GM23338 (cell line): Measurements from ENCODE around the gene COL25A1. TPM values are rescaled to one million over a fixed set of nuclear protein-coding genes. Genes with fewer than 3 reads are reported as not detected.

Experiments used
- ATAC-seq: fragments of 200-7000 bp; cut with Tn5 transposase; 3 replicates; pipeline ENCODE4 v1.9.1; 2020
- DNase-seq: peaks from one replicate; pipeline ENCODE4 v3.0.0-alpha.2; 2015; ENCODE audit warnings: low spot score
- H2AFZ ChIP-seq: fragments of 200-600 bp; sonication (generic); 2 replicates; pipeline ENCODE4 v1.8.0; 2016; ENCODE audit warnings: antibody characterized with exemption, mild to moderate bottlenecking, moderate library complexity
- H3F3A ChIP-seq: fragments of 200-600 bp; sonication (generic); replicated peaks from 2 replicates; pipeline ENCODE4 v1.8.0; 2017; ENCODE audit warnings: antibody characterized with exemption, mixed run types, low read depth
- H3K27ac ChIP-seq: fragments of 200-600 bp; sonication (generic); 2 replicates; pipeline ENCODE4 v1.6.1; 2016; ENCODE audit warnings: low read depth
- H3K27me3 ChIP-seq: fragments of 200-600 bp; sonication (generic); 2 replicates; pipeline ENCODE4 v1.8.0; 2016; ENCODE audit warnings: mild to moderate bottlenecking, mixed run types, moderate library complexity; ENCODE audit not compliant: insufficient read depth
- H3K36me3 ChIP-seq: fragments of 200-600 bp; sonication (generic); 2 replicates; pipeline ENCODE4 v1.8.0; 2016; ENCODE audit warnings: mild to moderate bottlenecking; ENCODE audit not compliant: insufficient read depth
- H3K4me1 ChIP-seq: fragments of 200-600 bp; sonication (generic); 2 replicates; pipeline ENCODE4 v1.8.0; 2016; ENCODE audit warnings: mild to moderate bottlenecking, moderate library complexity; ENCODE audit not compliant: insufficient read depth
- H3K4me2 ChIP-seq: fragments of 200-600 bp; sonication (generic); 2 replicates; pipeline ENCODE4 v1.7.1; 2017; ENCODE audit warnings: mixed run types
- H3K4me3 ChIP-seq: fragments of 200-600 bp; sonication (generic); 2 replicates; pipeline ENCODE4 v1.6.1; 2016; ENCODE audit warnings: mixed run types
- H3K79me2 ChIP-seq: fragments of 200-600 bp; sonication (generic); replicated peaks from 2 replicates; pipeline ENCODE4 v1.8.0; 2017; ENCODE audit warnings: mild to moderate bottlenecking; ENCODE audit not compliant: insufficient read depth
- H3K9me2 ChIP-seq: fragments of 200-600 bp; sonication (generic); 2 replicates; pipeline ENCODE4 v1.8.0; 2017; ENCODE audit not compliant: insufficient read depth
- H4K20me1 ChIP-seq: fragments of 200-600 bp; sonication (generic); replicated peaks from 2 replicates; pipeline ENCODE4 v1.8.0; 2017; ENCODE audit warnings: mild to moderate bottlenecking; ENCODE audit not compliant: insufficient read depth
- H3K27ac Mint-ChIP-seq: 2 replicates; pipeline ENCODE4 v1.8.0; 2020; ENCODE audit warnings: inconsistent platforms, mild to moderate bottlenecking, moderate library complexity, mixed read lengths
- H3K27me3 Mint-ChIP-seq: 3 replicates; pipeline ENCODE4 v1.8.0; 2022; ENCODE audit warnings: low read depth, mild to moderate bottlenecking, moderate library complexity, mixed read lengths, inconsistent platforms; ENCODE audit not compliant: insufficient read depth, poor library complexity
- H3K36me3 Mint-ChIP-seq: 3 replicates; pipeline ENCODE4 v1.8.0; 2021; ENCODE audit warnings: low read depth, mild to moderate bottlenecking, inconsistent platforms, moderate library complexity, mixed read lengths
- H3K4me1 Mint-ChIP-seq: 3 replicates; pipeline ENCODE4 v1.8.0; 2020; ENCODE audit warnings: mild to moderate bottlenecking, inconsistent platforms, mixed read lengths
- H3K4me3 Mint-ChIP-seq: 3 replicates; pipeline ENCODE4 v1.8.0; 2021; ENCODE audit warnings: moderate library complexity, mild to moderate bottlenecking, inconsistent platforms, mixed read lengths
- H3K9me3 Mint-ChIP-seq: 3 replicates; pipeline ENCODE4 v1.8.0; 2020; ENCODE audit warnings: moderate library complexity, mild to moderate bottlenecking, inconsistent platforms, mixed read lengths
- CREB1 ChIP-seq: fragments of 250-450 bp; sonication (Bioruptor Pico); IDR thresholded peaks from 2 replicates; pipeline ENCODE4 v1.5.0; 2020; ENCODE audit warnings: low read depth, mild to moderate bottlenecking, moderate library complexity
- CTCF ChIP-seq, 2 experiments: fragments of 200-600 bp in 1 of 2; sonication (generic) in 1 of 2; conservative IDR thresholded peaks; 2 replicates each; pipeline versions ENCODE4 v1.5.1 to v1.6.1; 2016 to 2017; ENCODE audit warnings: antibody characterized with exemption in 2 of 2, low read depth in 2 of 2, mild to moderate bottlenecking in 2 of 2, moderate library complexity in 1 of 2
- ETS1 ChIP-seq: IDR thresholded peaks from 2 replicates; pipeline ENCODE4 v1.6.1; 2016; ENCODE audit warnings: antibody characterized with exemption
- EZH2 ChIP-seq: fragments of 200-600 bp; sonication (generic); IDR thresholded peaks from one replicate; pipeline ENCODE4 v1.8.0; 2017; ENCODE audit warnings: antibody characterized with exemption, mild to moderate bottlenecking, low read depth; ENCODE audit not compliant: unreplicated experiment
- EZH2phosphoT487 ChIP-seq: fragments of 200-600 bp; sonication (generic); IDR thresholded peaks from one replicate; pipeline ENCODE4 v1.8.1; 2018; ENCODE audit warnings: antibody characterized with exemption; ENCODE audit not compliant: unreplicated experiment
- JUNB ChIP-seq: IDR thresholded peaks from one replicate; pipeline ENCODE4 v1.6.1; 2016; ENCODE audit warnings: antibody characterized with exemption; ENCODE audit not compliant: unreplicated experiment
- NANOG ChIP-seq: IDR thresholded peaks from 2 replicates; pipeline ENCODE4 v1.6.1; 2016; ENCODE audit warnings: antibody characterized with exemption, borderline replicate concordance
- POLR2AphosphoS5 ChIP-seq: IDR thresholded peaks from 2 replicates; pipeline ENCODE4 v1.6.1; 2016; ENCODE audit warnings: antibody characterized with exemption, low read depth
- REST ChIP-seq: IDR thresholded peaks from one replicate; pipeline ENCODE4 v1.6.1; 2018; ENCODE audit warnings: antibody characterized with exemption; ENCODE audit not compliant: unreplicated experiment
- STAT1 ChIP-seq: IDR thresholded peaks from one replicate; pipeline ENCODE4 v1.6.1; 2016; ENCODE audit warnings: antibody characterized with exemption; ENCODE audit not compliant: unreplicated experiment
- ZNF114 ChIP-seq: fragments of 250-450 bp; sonication (Bioruptor Pico); IDR thresholded peaks from 2 replicates; pipeline ENCODE4 v1.5.0; 2020; ENCODE audit warnings: mild to moderate bottlenecking, moderate library complexity
- ZNF331 ChIP-seq: fragments of 250-450 bp; sonication (Bioruptor Pico); IDR thresholded peaks from 2 replicates; pipeline ENCODE4 v1.5.0; 2020; ENCODE audit warnings: low read depth, mild to moderate bottlenecking, moderate library complexity
- ZNF462 ChIP-seq: fragments of 250-450 bp; sonication (Bioruptor Pico); IDR thresholded peaks from 2 replicates; pipeline ENCODE4 v1.5.0; 2020; ENCODE audit warnings: mild to moderate bottlenecking, moderate library complexity
- polyA plus RNA-seq: library from polyadenylated mRNA; unstranded; fragments of >200 nt; fragmentation: Nextera tagmentation; extraction: Ambion mirVana; gene quantifications from 2 replicates; pipeline ENCODE4 v1.2.1, GENCODE V29; 2016
- total RNA-seq: library from RNA; depleted of rRNA; stranded (reverse); fragments of >200 nt; shearing (Covaris generic); gene quantifications from 2 replicates; pipeline ENCODE4 v1.2.3, GENCODE V29; 2014

The COL25A1 gene
- total and polyA plus RNA-seq, 2 experiments from 2014 or later = 3.9 to 5.6 TPM

- Mint-ChIP-seq H3K4me1 (peaks cover 11% of the 10 kb centered on the region), H3K36me3 (no peaks in the 10 kb centered on the region), H3K27ac (peak overlapping the region; percentile 49; the same call in 1 of the 2 replicates), H3K27me3 (no peaks in the 10 kb centered on the region), H3K4me3 (no peak overlapping the region), H3K9me3 (no peaks in the 10 kb centered on the region)
- no peaks in the 10 kb centered on the region for H3F3A ChIP-seq
- DNase-seq = no peak
- H3K79me2 ChIP-seq = no peaks in the 10 kb centered on the region
- no peaks in the 10 kb centered on the region for H3K9me2 ChIP-seq
- H3K4me3 ChIP-seq = no peak overlapping the region
- H3K27me3 ChIP-seq = no peaks in the 10 kb centered on the region
- no peaks in the 10 kb centered on the region for H3K36me3 ChIP-seq
- H3K4me2 ChIP-seq = no peak overlapping the region
- TF ChIP-seq CREB1 (CRISPR knock-in tag) (no peak), JUNB (no peak), ZNF331 (CRISPR knock-in tag) (no peak), NANOG (no peak), ZNF114 (CRISPR knock-in tag) (no peak), REST (no peak), ETS1 (no peak), ZNF462 (CRISPR knock-in tag) (no peak), STAT1 (no peak), POLR2AphosphoS5 (no peak), EZH2 (no peak), CTCF (conservative IDR thresholded peaks at IDR 0.05; ENCODE audit: low read depth in 2 of 2) (no peak), EZH2phosphoT487 (no peak)
- no peak for ATAC-seq
- H3K4me1 ChIP-seq = no peaks in the 10 kb centered on the region
- H3K27ac ChIP-seq = no peak overlapping the region
- H4K20me1 ChIP-seq = no peaks in the 10 kb centered on the region
- no peak overlapping the region for H2AFZ ChIP-seq
Measured at GRCh38 chr4:108940634-108941033, 361.8 kb downstream of the COL25A1 start.
